Upper lobe of left lung (tissue), 4 donors: ENCODE measurements around the gene PLCB2.

Experiments used
- CTCF ChIP-seq, 6 experiments: fragments of 450-650 bp in 4 of 6; fragments of 200-600 bp in 2 of 6; sonication (generic) in 2 of 6; IDR thresholded peaks; one replicate each; pipeline ENCODE4 v1.5.1; 2016 to 2019; ENCODE audit warnings: antibody characterized with exemption in 6 of 6
- POLR2A ChIP-seq, 4 donors: fragments of 450-650 bp; IDR thresholded peaks; one replicate each; pipeline ENCODE4 v1.5.1; 2016 to 2017; ENCODE audit warnings: antibody characterized with exemption in 4 of 4, mild to moderate bottlenecking in 2 of 4

GRCh38 chr15:40335938-40336743 lies 28.4 kb upstream of the PLCB2 start:
- no peak for TF ChIP-seq CTCF (IDR thresholded peaks at IDR 0.05)
- no peak for TF ChIP-seq POLR2A (IDR thresholded peaks at IDR 0.05)
